CD4-positive, alpha-beta T cell (primary cell): ENCODE data around the gene ARHGEF17. TPM values are rescaled to one million over a fixed set of nuclear protein-coding genes. Genes with fewer than 3 reads are reported as not detected.

Experiments used
- ATAC-seq: fragments of 200-7000 bp; cut with Tn5 transposase; one replicate; pipeline ENCODE4 v1.10.0; 2022; ENCODE audit warnings: mild to moderate bottlenecking; ENCODE audit not compliant: poor library complexity
- CTCF ChIA-PET: fragments of 350-600 bp; sonication (Branson Sonifier 250); formaldehyde crosslinking; loops from one replicate; lab custom pipeline; 2021; ENCODE audit warnings: antibody characterized with exemption, inconsistent platforms; lab: Charles Lee
- POLR2A ChIA-PET: fragments of 350-600 bp; sonication (Branson Sonifier 250); formaldehyde crosslinking; loops from one replicate; lab custom pipeline; 2021; ENCODE audit warnings: antibody characterized with exemption, inconsistent platforms; lab: Charles Lee
- DNase-seq, 14 experiments: peaks; one replicate each; pipeline ENCODE4 v3.0.0-alpha.2; 2013 to 2020; ENCODE audit warnings: mixed read lengths in 2 of 14
- H3K27ac ChIP-seq, 2 donors: one replicate each; pipeline versions ENCODE4 v1.5.1 to v1.7.0; 2013; ENCODE audit warnings: low read length in 2 of 2, low read depth in 1 of 2, mild to moderate bottlenecking in 1 of 2
- H3K27me3 ChIP-seq, 2 experiments: 1 replicate in 1 of 2; 2 replicates in 1 of 2; pipeline versions ENCODE4 v1.6.1 to v1.7.0; 2013; ENCODE audit warnings: low read length in 2 of 2, control low read depth in 1 of 2, mild to moderate bottlenecking in 1 of 2, moderate library complexity in 1 of 2; ENCODE audit not compliant: insufficient read depth in 2 of 2, control insufficient read depth in 1 of 2
- H3K36me3 ChIP-seq: one replicate; pipeline ENCODE4 v1.6.1; 2013; ENCODE audit warnings: low read length, control low read depth; ENCODE audit not compliant: insufficient read depth
- H3K4me1 ChIP-seq: one replicate; pipeline ENCODE4 v1.6.1; 2013; ENCODE audit warnings: low read length, control low read depth; ENCODE audit not compliant: insufficient read depth
- H3K4me3 ChIP-seq: one replicate; pipeline ENCODE4 v1.5.1; 2013; ENCODE audit warnings: mild to moderate bottlenecking, low read length, moderate library complexity
- H3K9me3 ChIP-seq, 2 experiments: 1 replicate in 1 of 2; 2 replicates in 1 of 2; pipeline versions ENCODE4 v1.6.1 to v1.7.0; 2013; ENCODE audit warnings: low read length in 2 of 2, mild to moderate bottlenecking in 2 of 2, control low read depth in 1 of 2, moderate library complexity in 1 of 2; ENCODE audit not compliant: control insufficient read depth in 1 of 2, insufficient read depth in 1 of 2
- H3K27ac Mint-ChIP-seq: one replicate; pipeline ENCODE4 v1.8.0; 2020; ENCODE audit warnings: mixed read lengths
- H3K27me3 Mint-ChIP-seq: one replicate; pipeline ENCODE4 v1.8.0; 2021; ENCODE audit warnings: mixed read lengths
- H3K36me3 Mint-ChIP-seq: one replicate; pipeline ENCODE4 v1.8.0; 2021; ENCODE audit warnings: low read depth, mixed read lengths
- H3K4me1 Mint-ChIP-seq: one replicate; pipeline ENCODE4 v1.8.0; 2021; ENCODE audit warnings: low read depth, mixed read lengths
- H3K4me3 Mint-ChIP-seq: one replicate; pipeline ENCODE4 v1.8.0; 2020; ENCODE audit warnings: mild to moderate bottlenecking, mixed read lengths
- H3K9me3 Mint-ChIP-seq: one replicate; pipeline ENCODE4 v1.8.0; 2020; ENCODE audit warnings: mixed read lengths
- intact Hi-C, 2 experiments: fragments of 100-400 bp; cut with DNase I in 1 of 2; cut with micrococcal nuclease in 1 of 2; formaldehyde crosslinking; loops; one replicate each; pipeline versions ENCODE4 v1.15.1 to v1.9.0; 2023 to 2025; cut with DNase I, micrococcal nuclease
- total RNA-seq, 174 experiments: library from RNA in 2 of 174; stranded (reverse) in 2 of 174; gene quantifications; one replicate each; pipeline ENCODE4 v1.2.3 and lab custom pipeline; 2021 to 2026
- TF ChIP-seq, protein P1 (sequence below): fragments of 200-600 bp; IDR thresholded peaks from one replicate; pipeline ENCODE4 v1.8.0; 2022; ENCODE audit warnings: antibody characterized with exemption, mild to moderate bottlenecking

The ARHGEF17 gene
- total RNA-seq, 2 experiments from 2014 or later = not detected

DNA sequence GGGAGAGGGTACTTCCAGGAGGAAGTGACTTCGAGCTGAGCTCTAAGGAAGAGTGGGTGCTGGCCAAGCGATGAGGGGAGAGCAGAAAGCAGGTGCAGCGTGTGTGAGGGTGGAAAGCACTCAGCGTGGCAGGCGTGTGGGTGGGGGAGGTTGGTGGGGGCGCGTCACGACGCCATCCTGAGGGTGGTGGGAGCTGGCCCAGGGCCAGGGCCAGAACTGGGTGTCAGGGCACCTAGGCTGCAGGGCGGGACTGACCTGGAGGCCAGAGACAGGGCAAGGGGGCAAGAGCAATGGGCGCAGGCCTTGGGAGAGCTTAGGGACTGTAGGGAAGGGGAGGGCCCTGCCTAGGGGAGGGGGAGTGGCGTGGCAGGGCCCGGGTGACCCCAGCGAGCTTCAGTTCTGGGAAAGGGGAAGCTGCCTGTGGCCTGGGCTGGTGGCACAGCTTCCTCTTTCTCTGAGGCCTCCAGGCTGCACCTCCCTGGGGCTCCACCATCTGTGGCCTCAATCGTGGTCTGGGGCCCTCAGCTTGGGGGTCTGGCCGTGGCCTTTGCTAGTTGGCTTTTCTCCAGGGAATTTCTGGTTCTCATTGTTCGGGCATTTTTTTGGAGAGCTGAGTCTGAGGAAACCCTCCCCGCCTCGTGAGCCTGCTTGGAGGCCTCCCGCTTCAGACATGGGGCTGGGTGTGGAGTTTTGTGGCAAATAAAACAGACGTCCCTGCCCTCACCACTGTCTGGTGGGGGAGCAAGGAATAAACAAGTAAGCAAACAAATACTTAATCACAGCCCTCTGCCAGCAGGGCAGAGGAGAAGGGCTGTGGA, 77.0 kb downstream of the ARHGEF17 start:
- Mint-ChIP-seq H3K27ac (peak overlapping the region; percentile 80), H3K27me3 (no peaks in the 10 kb centered on the region), H3K4me3 (peak overlapping the region; percentile 63), H3K4me1 (peaks cover 63% of the 10 kb centered on the region), H3K36me3 (peaks cover 5% of the 10 kb centered on the region), H3K9me3 (no peaks in the 10 kb centered on the region)
- Histone ChIP-seq H3K9me3 (no peaks in the 10 kb centered on the region), H3K27me3 (no peaks in the 10 kb centered on the region), H3K4me3 (no peak overlapping the region), H3K36me3 (peaks cover 7% of the 10 kb centered on the region), H3K4me1 (peaks cover 94% of the 10 kb centered on the region), H3K27ac (peak overlapping the region in 1 of 2 donors; percentile 45)
- TF ChIP-seq, protein P1, sequence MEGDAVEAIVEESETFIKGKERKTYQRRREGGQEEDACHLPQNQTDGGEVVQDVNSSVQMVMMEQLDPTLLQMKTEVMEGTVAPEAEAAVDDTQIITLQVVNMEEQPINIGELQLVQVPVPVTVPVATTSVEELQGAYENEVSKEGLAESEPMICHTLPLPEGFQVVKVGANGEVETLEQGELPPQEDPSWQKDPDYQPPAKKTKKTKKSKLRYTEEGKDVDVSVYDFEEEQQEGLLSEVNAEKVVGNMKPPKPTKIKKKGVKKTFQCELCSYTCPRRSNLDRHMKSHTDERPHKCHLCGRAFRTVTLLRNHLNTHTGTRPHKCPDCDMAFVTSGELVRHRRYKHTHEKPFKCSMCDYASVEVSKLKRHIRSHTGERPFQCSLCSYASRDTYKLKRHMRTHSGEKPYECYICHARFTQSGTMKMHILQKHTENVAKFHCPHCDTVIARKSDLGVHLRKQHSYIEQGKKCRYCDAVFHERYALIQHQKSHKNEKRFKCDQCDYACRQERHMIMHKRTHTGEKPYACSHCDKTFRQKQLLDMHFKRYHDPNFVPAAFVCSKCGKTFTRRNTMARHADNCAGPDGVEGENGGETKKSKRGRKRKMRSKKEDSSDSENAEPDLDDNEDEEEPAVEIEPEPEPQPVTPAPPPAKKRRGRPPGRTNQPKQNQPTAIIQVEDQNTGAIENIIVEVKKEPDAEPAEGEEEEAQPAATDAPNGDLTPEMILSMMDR = no peak
- CTCF ChIA-PET = interaction anchor here (1.4 kb wide), 1 partner anchor 34 kb away, joined by 11 read pairs; no protein-coding TSS in a partner anchor
- DNase-seq (peak in 5 of 14 experiments; percentile 22 to 72 (median 51)), ATAC-seq (peak; percentile 52)
- POLR2A ChIA-PET = interaction anchor here (0.9 to 2.0 kb wide), 5 partner anchors 8 to 25 kb away, joined by 3 to 8 read pairs (median 4); partner anchors contain the start of gene RELT
- intact Hi-C loops = no loop called here

DNA sequence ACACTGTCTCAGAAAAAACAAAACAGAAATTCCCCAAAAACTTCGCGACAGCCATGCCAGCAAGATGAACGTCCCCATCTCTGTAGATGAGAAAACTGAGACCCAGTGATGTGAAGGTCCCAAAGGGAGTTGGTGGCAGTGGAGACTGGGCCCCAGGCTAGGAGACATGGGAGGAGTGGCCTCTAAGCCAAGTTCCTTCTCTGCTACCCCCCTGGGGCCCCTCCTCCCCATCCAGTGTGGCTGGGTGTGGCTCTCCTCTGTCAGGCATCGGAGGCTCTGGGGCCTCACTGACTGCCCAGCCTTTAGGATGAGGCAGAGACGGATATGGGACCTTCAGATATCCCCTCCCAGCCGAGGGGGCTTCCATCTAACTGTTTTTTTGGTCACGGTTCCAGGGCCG, 77.9 kb downstream of the ARHGEF17 start:
- Mint-ChIP-seq H3K4me3 (peak overlapping the region; percentile 25), H3K27ac (peak overlapping the region; percentile 80), H3K36me3 (peaks cover 5% of the 10 kb centered on the region), H3K27me3 (no peaks in the 10 kb centered on the region), H3K9me3 (no peaks in the 10 kb centered on the region), H3K4me1 (peaks cover 62% of the 10 kb centered on the region)
- DNase-seq (peak in 1 of 14 experiments; percentile 43), ATAC-seq (no peak)
- Histone ChIP-seq H3K27ac (peak overlapping the region; percentile 25 to 45), H3K36me3 (peaks cover 12% of the 10 kb centered on the region), H3K4me3 (no peak overlapping the region), H3K9me3 (no peaks in the 10 kb centered on the region), H3K4me1 (peaks cover 84% of the 10 kb centered on the region), H3K27me3 (no peaks in the 10 kb centered on the region)
- intact Hi-C loops = no loop called here
- CTCF ChIA-PET = interaction anchor here (1.0 kb wide), 1 partner anchor 35 kb away, joined by 4 read pairs; no protein-coding TSS in a partner anchor
- POLR2A ChIA-PET = interaction anchor here (1.4 to 2.0 kb wide), 2 partner anchors 9 to 20 kb away, joined by 4 to 8 read pairs; no protein-coding TSS in a partner anchor
- TF ChIP-seq, protein P1 = no peak

DNA sequence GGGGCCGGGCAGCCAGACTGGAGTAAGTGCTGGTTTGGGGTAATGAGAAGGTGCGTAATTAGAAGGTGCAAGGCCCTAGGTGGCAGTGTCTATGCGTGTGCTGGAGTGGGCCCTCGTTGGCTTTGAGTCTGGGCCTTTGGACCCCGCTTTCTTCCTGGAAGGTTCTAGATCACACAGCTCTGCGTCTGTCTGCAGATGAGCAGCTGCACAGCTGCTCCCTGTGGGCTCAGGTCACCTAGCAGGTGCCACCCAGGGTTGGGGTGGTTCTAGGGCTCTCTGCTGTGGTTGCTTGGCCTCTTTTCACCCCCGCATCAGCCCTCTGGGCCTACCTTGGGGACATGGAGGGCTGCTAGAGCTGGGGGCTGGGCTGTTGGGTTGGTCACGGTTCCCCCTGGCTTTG, 78.5 kb downstream of the ARHGEF17 start:
- peak overlapping the region in 1 of 2 donors; percentile 25 for H3K27ac ChIP-seq
- H3K36me3 ChIP-seq = peaks cover 15% of the 10 kb centered on the region
- ChIA-PET POLR2A (interaction anchor here (1.4 kb wide), 1 partner anchor 9 kb away, joined by 4 read pairs; no protein-coding TSS in a partner anchor), CTCF (interaction anchor here (1.0 kb wide), 1 partner anchor 35 kb away, joined by 4 read pairs; no protein-coding TSS in a partner anchor)
- H3K9me3 ChIP-seq = no peaks in the 10 kb centered on the region
- no peaks in the 10 kb centered on the region for H3K27me3 ChIP-seq
- Mint-ChIP-seq H3K4me3 (peak overlapping the region; percentile 25), H3K27ac (peak overlapping the region; percentile 80), H3K36me3 (peaks cover 5% of the 10 kb centered on the region), H3K9me3 (no peaks in the 10 kb centered on the region), H3K4me1 (peaks cover 59% of the 10 kb centered on the region), H3K27me3 (no peaks in the 10 kb centered on the region)
- H3K4me3 ChIP-seq = no peak overlapping the region
- DNase-seq = no peak
- TF ChIP-seq, protein P1 = no peak
- ATAC-seq = no peak
- intact Hi-C loops = no loop called here
- peaks cover 79% of the 10 kb centered on the region for H3K4me1 ChIP-seq
